ENCODE measurements around the gene CACNG3. TPM values are rescaled to one million over a fixed set of nuclear protein-coding genes. Genes with fewer than 3 reads are reported as not detected.
"Not testable (repeated sequence)": the region's sequence is repeated elsewhere in the genome, so short reads cannot be mapped to it uniquely, and the experiment has no call there.

Gene CACNG3
- total and polyA plus RNA-seq, 4 experiments from 2014 or later, result not detected

GRCh38 chr16:24332178-24332577 lies 76.0 kb downstream of the CACNG3 start:
- ChIA-PET CTCF (ENCODE audit: partially characterized antibody) (no interaction called here), POLR2A (ENCODE audit: partially characterized antibody) (no interaction called here)
- no peak overlapping the region for H3K27ac Mint-ChIP-seq
- DNase-seq, result no peak
- Histone ChIP-seq H3K4me1 (ENCODE audit: insufficient read depth, low read length) (no peaks in the 10 kb centered on the region), H3K36me3 (ENCODE audit: insufficient read depth, low read length) (no peaks in the 10 kb centered on the region), H3K9me3 (ENCODE audit: control insufficient read depth in 1 of 2, low read length in 2 of 2) (no peaks in the 10 kb centered on the region), H3K27me3 (ENCODE audit: insufficient read depth, low read length) (no peaks in the 10 kb centered on the region), H3K4me3 (ENCODE audit: low read length in 2 of 2) (no peak overlapping the region), H3K27ac (ENCODE audit: low read depth, low read length) (no peak overlapping the region)
- no peaks in the 10 kb centered on the region for H3K4me1 Mint-ChIP-seq
- H3K4me3 Mint-ChIP-seq, result no peak overlapping the region
- no peaks in the 10 kb centered on the region for H3K36me3 Mint-ChIP-seq
- peaks cover 0 to 8% of the 10 kb centered on the region in 2 donors for H3K27me3 Mint-ChIP-seq
- intact Hi-C loops (cut with micrococcal nuclease), result no loop called here
- H3K9me3 Mint-ChIP-seq, result peaks cover 0 to 11% (median 6%) of the 10 kb centered on the region in 8 donors

- H3K27ac Mint-ChIP-seq, result no peak overlapping the region
- no peaks in the 10 kb centered on the region for H3K4me1 Mint-ChIP-seq
- ChIA-PET CTCF (ENCODE audit: partially characterized antibody) (no interaction called here), POLR2A (ENCODE audit: partially characterized antibody) (no interaction called here)
- Histone ChIP-seq H3K9me3 (ENCODE audit: control insufficient read depth in 1 of 2, low read length in 2 of 2) (no peaks in the 10 kb centered on the region), H3K4me1 (ENCODE audit: insufficient read depth, low read length) (no peaks in the 10 kb centered on the region), H3K27me3 (ENCODE audit: insufficient read depth, low read length) (no peaks in the 10 kb centered on the region), H3K27ac (ENCODE audit: low read depth, low read length) (no peak overlapping the region), H3K4me3 (ENCODE audit: low read length in 2 of 2) (no peak overlapping the region), H3K36me3 (ENCODE audit: insufficient read depth, low read length) (no peaks in the 10 kb centered on the region)
- peaks cover 0 to 8% of the 10 kb centered on the region in 2 donors for H3K27me3 Mint-ChIP-seq
- peaks cover 0 to 13% (median 6%) of the 10 kb centered on the region in 8 donors for H3K9me3 Mint-ChIP-seq
- H3K4me3 Mint-ChIP-seq, result no peak overlapping the region
- no peak for DNase-seq
- intact Hi-C loops (cut with micrococcal nuclease), result no loop called here
- H3K36me3 Mint-ChIP-seq, result no peaks in the 10 kb centered on the region
These were observed 76.5 kb downstream of the CACNG3 start for GRCh38 chr16:24332582-24333090.

- H3K27me3 Mint-ChIP-seq, result peaks cover 0 to 5% of the 10 kb centered on the region in 2 donors
- Histone ChIP-seq H3K27me3 (ENCODE audit: insufficient read depth, low read length) (no peaks in the 10 kb centered on the region), H3K27ac (ENCODE audit: low read depth, low read length) (no peak overlapping the region), H3K4me3 (ENCODE audit: low read length in 2 of 2) (no peak overlapping the region), H3K9me3 (ENCODE audit: control insufficient read depth in 1 of 2, low read length in 2 of 2) (no peaks in the 10 kb centered on the region), H3K36me3 (ENCODE audit: insufficient read depth, low read length) (no peaks in the 10 kb centered on the region), H3K4me1 (ENCODE audit: insufficient read depth, low read length) (no peaks in the 10 kb centered on the region)
- no peaks in the 10 kb centered on the region for H3K36me3 Mint-ChIP-seq
- no peak for DNase-seq
- CTCF ChIA-PET (ENCODE audit: partially characterized antibody), result no interaction called here
- H3K27ac Mint-ChIP-seq, result no peak overlapping the region
- peaks cover 0 to 15% (median 6%) of the 10 kb centered on the region in 8 donors for H3K9me3 Mint-ChIP-seq
- no peak overlapping the region for H3K4me3 Mint-ChIP-seq
- POLR2A ChIA-PET (ENCODE audit: partially characterized antibody), result no interaction called here
- H3K4me1 Mint-ChIP-seq, result no peaks in the 10 kb centered on the region
- intact Hi-C loops (cut with micrococcal nuclease), result no loop called here
These were observed 80.4 kb downstream of the CACNG3 start for GRCh38 chr16:24336491-24336890.

GRCh38 chr16:24337013-24337412 lies 80.9 kb downstream of the CACNG3 start:
- CTCF ChIA-PET (ENCODE audit: partially characterized antibody), result no interaction called here

GRCh38 chr16:24343829-24344228 lies 87.7 kb downstream of the CACNG3 start:
- intact Hi-C loops (cut with micrococcal nuclease); H3K27ac Mint-ChIP-seq; H3K36me3 ChIP-seq (ENCODE audit: insufficient read depth, low read length); H3K4me1 ChIP-seq (ENCODE audit: insufficient read depth, low read length); POLR2A ChIA-PET (ENCODE audit: partially characterized antibody); H3K4me1 Mint-ChIP-seq; H3K36me3 Mint-ChIP-seq; H3K9me3 ChIP-seq (ENCODE audit: control insufficient read depth in 1 of 2, low read length in 2 of 2); H3K27me3 ChIP-seq (ENCODE audit: insufficient read depth, low read length); CTCF ChIA-PET (ENCODE audit: partially characterized antibody); H3K9me3 Mint-ChIP-seq; H3K4me3 Mint-ChIP-seq; DNase-seq; H3K27ac ChIP-seq (ENCODE audit: low read depth, low read length); H3K27me3 Mint-ChIP-seq; H3K4me3 ChIP-seq (ENCODE audit: low read length in 2 of 2): not testable (repeated sequence)

More at GRCh38 chr16:24337013-24337412, 80.9 kb downstream of the CACNG3 start:
- Histone ChIP-seq H3K36me3 (ENCODE audit: insufficient read depth, low read length) (no peaks in the 10 kb centered on the region), H3K4me1 (ENCODE audit: insufficient read depth, low read length) (no peaks in the 10 kb centered on the region), H3K9me3 (ENCODE audit: control insufficient read depth in 1 of 2, low read length in 2 of 2) (no peaks in the 10 kb centered on the region), H3K4me3 (ENCODE audit: low read length in 2 of 2) (no peak overlapping the region), H3K27me3 (ENCODE audit: insufficient read depth, low read length) (no peaks in the 10 kb centered on the region), H3K27ac (ENCODE audit: low read depth, low read length) (no peak overlapping the region)
- Mint-ChIP-seq H3K27me3 (peaks cover 0 to 5% of the 10 kb centered on the region in 2 donors), H3K36me3 (no peaks in the 10 kb centered on the region), H3K4me1 (no peaks in the 10 kb centered on the region), H3K9me3 (peaks cover 0 to 15% (median 6%) of the 10 kb centered on the region in 8 donors), H3K27ac (no peak overlapping the region), H3K4me3 (no peak overlapping the region)
- POLR2A ChIA-PET (ENCODE audit: partially characterized antibody), result no interaction called here
- intact Hi-C loops (cut with micrococcal nuclease), result no loop called here
- DNase-seq, result no peak

- CTCF ChIA-PET (ENCODE audit: partially characterized antibody), result no interaction called here
- no peaks in the 10 kb centered on the region for H3K4me1 Mint-ChIP-seq
- Histone ChIP-seq H3K36me3 (ENCODE audit: insufficient read depth, low read length) (no peaks in the 10 kb centered on the region), H3K4me1 (ENCODE audit: insufficient read depth, low read length) (no peaks in the 10 kb centered on the region), H3K9me3 (ENCODE audit: control insufficient read depth in 1 of 2, low read length in 2 of 2) (no peaks in the 10 kb centered on the region), H3K27ac (ENCODE audit: low read depth, low read length) (no peak overlapping the region), H3K4me3 (ENCODE audit: low read length in 2 of 2) (no peak overlapping the region), H3K27me3 (ENCODE audit: insufficient read depth, low read length) (no peaks in the 10 kb centered on the region)
- H3K36me3 Mint-ChIP-seq, result no peaks in the 10 kb centered on the region
- intact Hi-C loops (cut with micrococcal nuclease), result no loop called here
- no peak for DNase-seq
- POLR2A ChIA-PET (ENCODE audit: partially characterized antibody), result no interaction called here
- H3K27ac Mint-ChIP-seq, result no peak overlapping the region
- H3K4me3 Mint-ChIP-seq, result no peak overlapping the region
- H3K27me3 Mint-ChIP-seq, result peaks cover 5 to 10% of the 10 kb centered on the region in 2 donors
- H3K9me3 Mint-ChIP-seq, result no peaks in the 10 kb centered on the region
These were observed 88.6 kb downstream of the CACNG3 start for GRCh38 chr16:24344784-24345183.

GRCh38 chr16:24345704-24346103 lies 89.6 kb downstream of the CACNG3 start:
- intact Hi-C loops (cut with micrococcal nuclease), result no loop called here
- no peak overlapping the region for H3K4me3 ChIP-seq (ENCODE audit: low read length in 2 of 2)
- ChIA-PET POLR2A (ENCODE audit: partially characterized antibody) (no interaction called here), CTCF (ENCODE audit: partially characterized antibody) (no interaction called here)
- H3K4me1 ChIP-seq (ENCODE audit: insufficient read depth, low read length), result no peaks in the 10 kb centered on the region
- H3K9me3 ChIP-seq (ENCODE audit: control insufficient read depth in 1 of 2, low read length in 2 of 2), result no peaks in the 10 kb centered on the region
- Mint-ChIP-seq H3K27ac (no peak overlapping the region), H3K27me3 (peaks cover 6 to 9% of the 10 kb centered on the region in 2 donors), H3K4me3 (no peak overlapping the region), H3K9me3 (no peaks in the 10 kb centered on the region), H3K36me3 (no peaks in the 10 kb centered on the region), H3K4me1 (no peaks in the 10 kb centered on the region)
- H3K36me3 ChIP-seq (ENCODE audit: insufficient read depth, low read length), result no peaks in the 10 kb centered on the region
- DNase-seq, result no peak
- no peak overlapping the region for H3K27ac ChIP-seq (ENCODE audit: low read depth, low read length)
- no peaks in the 10 kb centered on the region for H3K27me3 ChIP-seq (ENCODE audit: insufficient read depth, low read length)

- no peaks in the 10 kb centered on the region for H3K4me1 ChIP-seq (ENCODE audit: insufficient read depth, low read length)
- H3K4me3 Mint-ChIP-seq, result no peak overlapping the region
- ChIA-PET POLR2A (ENCODE audit: partially characterized antibody) (no interaction called here), CTCF (ENCODE audit: partially characterized antibody) (no interaction called here)
- intact Hi-C loops (cut with micrococcal nuclease), result no loop called here
- no peaks in the 10 kb centered on the region for H3K9me3 ChIP-seq (ENCODE audit: control insufficient read depth in 1 of 2, low read length in 2 of 2)
- H3K4me1 Mint-ChIP-seq, result no peaks in the 10 kb centered on the region
- no peaks in the 10 kb centered on the region for H3K9me3 Mint-ChIP-seq
- DNase-seq, result no peak
- no peak overlapping the region for H3K27ac ChIP-seq (ENCODE audit: low read depth, low read length)
- no peaks in the 10 kb centered on the region for H3K36me3 ChIP-seq (ENCODE audit: insufficient read depth, low read length)
- H3K27ac Mint-ChIP-seq, result no peak overlapping the region
- no peaks in the 10 kb centered on the region for H3K27me3 ChIP-seq (ENCODE audit: insufficient read depth, low read length)
- no peak overlapping the region for H3K4me3 ChIP-seq (ENCODE audit: low read length in 2 of 2)
- H3K36me3 Mint-ChIP-seq, result no peaks in the 10 kb centered on the region
- H3K27me3 Mint-ChIP-seq, result peaks cover 7 to 8% of the 10 kb centered on the region in 2 donors
These were observed 90.6 kb downstream of the CACNG3 start for GRCh38 chr16:24346734-24347133.
